HG03460 (cell line): ENCODE results near the gene MGAT1.

Source experiments
- ATAC-seq: cut with Tn5 transposase; IDR thresholded peaks from one replicate; pipeline ENCODE4 v1.9.1; 2021; ENCODE audit not compliant: unreplicated experiment

Gene MGAT1

DNA sequence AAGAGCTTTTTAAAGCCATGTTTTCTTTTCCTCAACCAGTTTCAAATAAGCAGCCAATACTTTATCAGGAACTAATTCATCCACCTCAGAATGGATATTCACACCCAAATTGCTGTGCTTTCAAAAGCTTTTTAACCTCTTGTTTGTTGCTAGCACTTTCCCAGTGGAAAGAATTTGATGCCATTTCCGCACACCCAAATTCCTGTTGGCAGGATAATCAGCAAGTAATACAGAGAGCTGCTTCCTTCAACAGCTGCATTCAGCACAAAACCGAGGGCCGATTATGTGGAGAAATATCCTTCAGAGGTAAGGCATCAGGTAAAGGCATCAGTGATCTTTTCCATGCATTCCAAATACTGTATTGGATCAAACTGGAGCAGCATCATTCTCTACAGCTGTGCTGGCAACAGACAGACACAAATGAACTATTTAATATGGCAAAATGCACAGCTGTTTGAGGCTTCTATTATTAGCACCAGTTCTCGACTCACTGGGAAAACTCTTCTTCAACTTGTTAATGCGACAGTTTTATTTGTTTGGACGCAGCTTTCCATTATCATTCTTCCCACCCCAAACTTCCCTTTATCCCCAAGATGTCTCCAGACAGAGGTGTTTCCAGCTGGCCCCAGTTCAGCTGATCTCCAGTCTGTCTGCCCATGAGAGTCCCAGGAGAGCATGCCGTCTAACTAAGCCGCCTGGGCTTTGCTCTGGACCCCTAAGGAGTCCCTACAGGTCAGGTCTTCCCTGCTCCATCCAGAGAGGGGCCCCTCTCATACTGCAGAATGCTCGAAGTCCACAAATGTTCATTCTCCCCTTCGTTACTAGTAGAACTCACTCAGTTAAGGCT, 22.2 kb upstream of the MGAT1 start:
- ATAC-seq = no peak

DNA sequence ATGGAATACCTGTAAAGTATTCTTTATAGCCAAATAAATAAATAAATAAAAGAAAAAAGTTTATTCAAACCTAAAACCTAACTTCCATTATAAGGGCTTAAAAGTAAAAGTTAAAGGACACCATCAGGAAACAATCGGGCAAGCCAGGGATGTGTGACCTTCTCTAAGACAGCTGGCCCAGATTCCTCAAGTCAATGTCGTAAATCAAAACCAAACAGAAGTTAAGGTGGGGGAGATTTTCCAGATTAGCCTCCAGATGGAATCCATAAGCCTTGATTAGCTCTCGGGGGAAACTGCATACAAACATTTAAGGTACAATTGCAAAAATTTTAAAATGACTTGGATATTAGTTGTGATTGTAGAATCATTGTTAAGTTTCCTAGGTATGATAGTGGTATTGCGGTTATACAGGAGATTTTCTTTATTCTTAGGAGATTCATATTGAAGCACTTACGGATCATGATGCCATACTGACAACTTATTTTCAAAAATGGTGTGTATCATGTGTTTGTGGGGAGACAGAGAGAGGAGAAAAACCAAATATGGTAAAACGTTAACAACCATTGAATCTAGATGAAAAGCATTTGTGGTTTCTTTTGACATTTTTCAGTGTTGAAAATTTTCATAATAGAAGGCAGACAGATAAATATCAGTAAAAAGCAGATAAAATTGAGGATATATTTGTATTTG, 21.5 kb upstream of the MGAT1 start:
- no peak for ATAC-seq

DNA sequence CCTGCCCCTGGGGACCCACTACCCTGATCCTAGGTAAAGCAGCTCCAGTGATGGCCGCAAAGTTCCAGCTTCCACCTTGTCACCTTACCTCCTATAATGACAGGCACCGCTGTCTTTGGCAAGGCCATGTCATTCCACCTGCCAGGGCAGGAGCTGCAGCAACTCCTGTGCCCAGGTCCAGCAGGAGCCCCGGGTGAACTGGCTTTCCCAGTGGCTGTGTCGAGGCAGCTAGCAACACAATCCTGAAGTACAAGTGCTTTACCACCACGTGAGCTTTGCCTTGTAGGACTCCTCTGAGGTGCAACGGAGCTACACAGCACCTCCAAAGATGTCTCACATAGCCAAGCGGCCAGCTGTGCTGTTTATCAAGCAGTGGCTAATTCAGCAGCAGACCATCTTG, 20.7 kb upstream of the MGAT1 start:
- ATAC-seq = no peak

DNA sequence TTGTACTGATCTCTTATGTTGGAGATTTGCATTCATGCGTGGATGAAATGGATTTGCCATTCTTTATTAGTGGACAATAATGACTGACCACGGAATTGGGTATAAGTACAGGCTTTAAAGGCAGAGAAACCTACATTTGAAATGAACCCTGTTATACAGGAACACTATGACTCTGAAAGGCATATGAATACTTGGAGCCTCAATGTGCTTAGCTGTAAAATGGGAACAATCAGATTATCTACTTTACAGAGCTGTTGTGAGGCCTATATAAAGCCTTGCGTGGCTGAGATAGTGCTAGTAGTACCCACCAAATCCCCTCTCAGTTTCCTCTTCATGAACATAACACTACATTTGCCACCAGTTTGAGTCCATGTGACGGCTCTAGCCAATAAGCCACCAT, 18.9 kb upstream of the MGAT1 start:
- no peak for ATAC-seq

DNA sequence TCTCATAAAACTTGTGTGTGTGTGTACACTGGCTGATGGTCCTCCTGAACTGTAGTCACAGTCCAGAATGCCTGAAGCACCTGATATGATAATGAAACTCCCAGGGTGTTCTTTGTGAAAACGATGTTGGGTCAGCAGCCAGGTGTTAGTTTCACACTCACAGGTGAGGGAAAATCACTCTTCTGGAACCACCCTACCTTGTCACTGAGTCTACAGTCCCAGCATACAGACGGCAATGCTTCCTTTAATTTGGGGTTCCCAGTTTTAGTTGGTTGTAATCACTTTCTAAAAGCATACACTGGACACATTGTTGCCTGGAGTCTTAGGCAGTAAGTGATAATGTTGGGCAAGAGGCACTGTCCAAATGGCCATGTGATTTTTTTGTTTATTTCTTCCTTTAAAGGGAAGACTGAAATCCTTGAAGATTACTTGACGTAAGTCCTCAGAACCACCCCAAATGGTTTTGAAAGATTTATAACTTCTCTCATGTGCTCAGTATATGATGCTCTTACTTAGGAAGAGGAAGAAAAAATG, 18.2 kb upstream of the MGAT1 start:
- peak; percentile 51 for ATAC-seq

DNA sequence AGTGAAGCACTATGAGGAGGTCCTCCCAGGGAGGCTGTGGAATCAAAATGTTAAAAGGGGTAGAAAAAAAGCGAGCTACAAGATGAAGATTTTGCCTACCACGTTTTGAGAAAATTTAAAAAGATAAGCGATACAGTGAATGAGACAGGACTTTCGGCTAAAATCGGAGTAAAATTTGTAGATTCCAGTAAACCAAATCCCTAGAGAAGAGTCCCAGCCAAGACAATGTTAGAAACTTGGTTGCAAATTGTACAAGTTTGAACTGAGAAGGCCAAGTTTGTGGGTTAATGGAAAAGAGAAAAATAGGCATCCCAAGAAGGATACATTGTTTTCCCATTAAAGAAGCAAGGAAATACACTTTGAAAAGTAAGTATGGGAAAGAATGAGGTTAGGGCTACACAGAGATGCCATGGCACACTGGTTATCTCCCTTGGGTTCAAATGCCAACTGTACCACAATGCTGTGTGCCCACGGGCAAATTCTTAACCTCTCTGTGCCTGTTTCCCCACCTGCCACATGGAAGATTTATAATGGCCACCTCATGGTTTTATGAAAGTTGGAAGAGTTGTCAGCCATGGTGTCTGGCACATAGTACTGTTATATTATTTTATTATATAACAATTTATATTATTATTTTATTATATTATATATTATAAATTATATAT, 16.2 kb upstream of the MGAT1 start:
- ATAC-seq = no peak

DNA sequence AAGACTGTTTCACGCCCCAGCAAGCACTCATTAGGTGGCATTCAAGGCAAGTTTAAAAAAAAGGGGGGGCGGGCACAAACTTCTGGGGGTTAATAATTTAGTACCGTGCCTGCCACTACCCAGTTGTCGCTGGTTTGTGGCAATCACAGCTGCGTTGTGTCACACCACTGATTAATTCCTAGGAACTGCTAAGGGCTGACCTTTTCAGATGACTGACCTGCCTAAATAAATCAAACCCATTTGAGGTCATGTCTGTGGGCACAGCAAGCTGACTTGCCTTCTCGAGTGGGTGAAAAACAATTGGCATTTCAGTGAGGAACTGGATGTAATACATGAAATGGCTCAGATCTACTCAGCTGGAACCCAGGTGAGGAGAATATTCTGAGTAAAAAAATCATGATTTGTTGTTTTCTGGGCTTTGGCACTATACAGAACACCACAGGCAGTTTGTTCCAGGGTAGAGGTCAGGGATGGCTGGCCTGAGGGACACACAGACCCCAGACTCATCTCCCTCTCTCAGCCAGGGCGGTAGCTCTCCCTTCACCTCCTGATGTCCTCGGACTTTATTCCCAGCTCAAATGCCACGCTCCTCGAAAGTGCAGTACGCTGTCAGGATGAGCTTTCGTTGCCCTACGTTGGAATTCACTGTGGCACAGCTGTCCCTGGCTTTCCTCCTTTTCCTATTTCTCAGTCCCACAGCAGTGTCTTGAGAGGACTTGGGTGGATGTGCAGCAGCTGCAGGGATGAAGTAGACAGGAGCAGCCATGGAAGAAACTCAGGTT, 15.5 kb upstream of the MGAT1 start:
- no peak for ATAC-seq

DNA sequence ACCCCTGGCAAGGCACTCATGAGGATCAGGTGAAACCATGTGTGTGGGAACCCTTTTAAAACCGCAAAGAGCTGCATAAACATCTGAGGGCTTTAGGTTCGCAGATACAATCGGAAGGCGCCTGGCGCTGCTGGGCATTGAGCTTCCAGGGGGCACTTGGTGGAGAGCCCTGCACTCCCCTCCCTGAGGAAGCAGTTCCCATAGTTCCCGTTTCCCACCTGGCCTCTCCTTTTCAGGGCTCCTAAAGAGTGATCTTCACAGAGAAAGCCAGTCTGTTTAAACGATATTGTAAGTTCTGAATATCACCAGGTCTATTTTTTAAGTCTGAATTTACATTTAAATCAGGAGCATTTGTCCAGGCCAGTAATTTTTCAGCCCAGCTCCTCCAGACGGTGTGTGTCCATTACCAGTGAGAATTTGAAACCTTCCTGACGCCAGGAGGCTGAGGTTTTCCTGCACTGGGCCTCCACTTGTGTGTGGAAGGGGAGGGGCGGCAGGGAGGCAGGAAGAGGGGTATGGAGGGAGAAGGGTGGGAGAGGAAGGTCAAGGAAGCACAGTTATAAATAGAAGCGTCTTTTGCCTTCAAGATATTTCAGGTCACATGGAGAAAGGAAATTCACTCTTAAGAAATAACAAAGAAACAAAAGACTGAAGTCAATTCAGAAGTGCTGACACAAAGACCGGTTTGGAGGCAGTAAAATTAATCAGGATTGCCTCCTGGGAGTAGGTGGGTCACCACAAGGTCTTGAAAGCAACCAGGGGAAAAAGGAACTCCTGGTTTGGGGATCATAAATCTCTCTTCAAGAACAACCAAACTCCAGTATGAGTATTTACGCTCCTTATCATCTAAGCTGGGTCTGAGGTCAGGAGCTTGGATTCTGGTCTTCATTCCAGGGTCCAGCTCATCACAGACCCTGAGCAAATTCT, 14.3 kb upstream of the MGAT1 start:
- ATAC-seq = no peak

DNA sequence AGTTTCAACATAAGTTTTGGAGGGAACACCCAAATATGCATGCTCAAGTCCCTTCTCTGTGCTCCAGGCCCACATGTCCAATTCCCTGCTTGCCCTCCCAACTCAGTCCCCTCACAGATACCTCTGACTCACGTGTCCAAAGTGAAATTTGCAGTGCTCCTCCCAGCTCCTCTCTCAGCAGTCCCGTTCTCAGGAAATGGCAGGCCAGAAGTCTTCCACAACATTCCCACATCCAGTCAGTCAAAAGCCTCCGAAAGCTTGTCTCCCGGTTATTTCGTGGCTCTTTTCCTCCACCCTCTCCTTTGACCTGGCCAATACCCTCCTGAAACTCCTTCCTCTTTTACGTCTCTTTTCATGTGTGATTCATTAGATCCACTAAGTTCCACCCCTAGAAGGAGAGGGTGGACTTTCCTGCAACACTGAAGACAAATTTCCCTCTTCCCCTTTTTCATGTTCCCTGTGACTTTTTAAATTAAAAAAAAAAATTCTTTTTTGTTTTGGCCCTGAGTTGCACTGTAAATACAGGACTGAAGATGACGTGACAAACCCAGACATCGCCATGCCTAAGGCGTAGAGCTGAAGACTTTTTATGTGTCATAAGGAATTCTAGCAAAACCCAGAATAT, 12.8 kb upstream of the MGAT1 start:
- ATAC-seq = no peak

DNA sequence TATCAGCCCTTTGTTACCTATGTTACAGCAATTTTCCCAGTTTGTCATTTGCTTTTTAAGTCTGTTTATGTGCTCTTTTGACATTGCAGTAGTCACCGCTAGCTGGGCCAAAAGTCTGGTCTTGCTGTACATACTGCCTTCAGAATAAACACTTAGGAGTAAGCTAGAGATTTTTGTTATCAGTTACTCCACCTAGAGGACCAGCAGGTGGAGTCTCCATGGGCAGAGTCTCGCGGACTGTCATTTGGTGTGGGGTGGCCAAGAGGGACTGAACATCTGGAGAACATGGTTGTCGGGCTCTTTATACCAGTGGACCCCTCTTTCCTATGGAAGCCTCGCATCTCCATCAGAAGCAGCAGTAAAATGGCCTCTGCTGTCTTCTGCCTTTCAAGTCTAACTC, 10.8 kb upstream of the MGAT1 start:
- ATAC-seq = no peak

DNA sequence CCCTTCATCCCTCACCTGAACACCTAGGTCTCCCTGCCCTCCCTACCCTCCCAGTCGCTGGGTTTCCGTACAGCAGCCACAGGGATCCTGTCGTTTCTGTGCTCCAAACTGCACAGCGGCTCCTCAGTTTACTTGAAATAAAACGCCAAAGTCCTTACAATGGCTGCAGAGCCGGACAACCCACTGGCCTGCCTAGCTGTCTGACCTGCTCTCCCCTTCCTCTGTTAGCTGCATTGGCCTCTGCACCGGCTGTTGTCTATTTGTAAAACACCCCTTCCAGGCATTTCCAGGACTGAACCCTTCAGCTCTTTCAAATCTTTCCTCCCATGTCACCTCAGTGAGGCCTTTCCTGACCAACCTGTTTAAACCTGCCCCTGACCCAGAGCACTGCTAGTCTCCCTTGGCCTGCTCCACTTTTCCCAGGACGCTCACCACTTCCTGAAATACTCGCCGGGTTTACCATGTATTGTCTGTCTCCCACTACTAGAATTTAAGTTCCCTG, 9.1 kb upstream of the MGAT1 start:
- ATAC-seq = no peak

DNA sequence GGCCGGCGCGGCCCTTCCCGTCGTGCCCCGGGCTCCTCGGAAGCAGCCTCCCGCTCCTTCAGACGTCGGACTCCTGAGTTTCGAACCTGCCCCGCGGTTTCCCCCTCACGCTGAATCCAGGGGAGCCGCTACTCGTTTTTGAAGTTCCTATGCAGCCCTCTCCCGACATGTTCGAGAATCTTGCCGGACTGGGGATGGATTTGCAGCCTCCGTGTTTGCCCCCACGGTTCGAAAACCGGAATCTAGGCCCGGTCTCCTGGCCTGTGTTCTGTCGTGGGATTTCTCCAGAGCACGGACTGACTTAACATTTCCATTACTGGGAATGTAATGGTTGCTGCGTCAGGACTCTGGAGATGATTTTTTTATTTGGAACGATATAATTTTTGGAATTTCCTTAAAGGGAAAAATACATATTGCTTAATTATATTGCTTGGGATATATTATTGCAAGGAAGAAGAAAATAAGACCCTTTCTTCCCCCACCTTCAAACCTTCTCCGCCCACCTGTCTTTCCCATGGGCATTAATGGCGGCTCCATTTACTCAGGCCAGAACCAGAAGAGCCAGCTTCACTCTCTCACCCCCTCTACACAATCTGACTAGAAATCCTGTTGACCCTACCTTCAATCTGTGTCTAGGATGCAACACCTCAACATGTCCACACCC, 8.5 kb upstream of the MGAT1 start:
- no peak for ATAC-seq

DNA sequence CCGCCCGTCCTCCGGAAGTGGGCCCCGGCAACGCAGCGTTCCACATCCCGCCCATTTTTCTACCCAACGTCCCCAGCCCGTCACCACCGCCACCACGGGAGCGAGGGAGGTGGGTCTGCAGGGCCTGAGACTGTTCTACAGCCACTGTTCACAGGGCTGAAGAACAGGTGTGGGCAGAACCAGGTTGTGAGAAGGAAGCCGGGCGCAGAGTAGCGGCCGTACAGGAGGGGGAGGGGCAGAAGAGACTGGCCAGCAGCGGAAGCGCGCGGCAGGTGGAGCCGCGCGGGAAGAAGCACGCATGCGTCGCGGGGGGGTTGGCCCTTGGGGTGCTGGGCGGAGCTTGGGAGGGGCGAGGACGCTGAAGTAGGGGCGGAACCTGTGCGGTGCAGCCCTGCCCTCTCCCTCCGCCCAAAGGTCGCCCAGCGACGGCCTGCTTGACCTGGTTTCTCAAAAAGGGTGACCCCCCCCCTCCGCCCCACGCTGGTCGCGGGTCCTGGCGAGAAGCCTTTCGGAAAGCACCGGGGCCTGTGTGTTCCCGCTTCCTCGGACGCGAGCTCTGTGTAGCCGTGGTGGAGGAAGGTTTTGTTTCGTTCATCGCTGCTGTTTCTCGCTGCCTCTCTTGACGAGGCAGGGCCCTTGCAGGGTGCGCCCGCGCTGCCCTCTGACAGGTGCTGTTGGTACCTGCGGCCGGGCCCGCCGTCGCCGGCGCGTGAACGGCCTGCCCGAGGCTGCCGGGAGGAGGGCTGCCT, 7.8 kb upstream of the MGAT1 start:
- peak; percentile 61 for ATAC-seq

DNA sequence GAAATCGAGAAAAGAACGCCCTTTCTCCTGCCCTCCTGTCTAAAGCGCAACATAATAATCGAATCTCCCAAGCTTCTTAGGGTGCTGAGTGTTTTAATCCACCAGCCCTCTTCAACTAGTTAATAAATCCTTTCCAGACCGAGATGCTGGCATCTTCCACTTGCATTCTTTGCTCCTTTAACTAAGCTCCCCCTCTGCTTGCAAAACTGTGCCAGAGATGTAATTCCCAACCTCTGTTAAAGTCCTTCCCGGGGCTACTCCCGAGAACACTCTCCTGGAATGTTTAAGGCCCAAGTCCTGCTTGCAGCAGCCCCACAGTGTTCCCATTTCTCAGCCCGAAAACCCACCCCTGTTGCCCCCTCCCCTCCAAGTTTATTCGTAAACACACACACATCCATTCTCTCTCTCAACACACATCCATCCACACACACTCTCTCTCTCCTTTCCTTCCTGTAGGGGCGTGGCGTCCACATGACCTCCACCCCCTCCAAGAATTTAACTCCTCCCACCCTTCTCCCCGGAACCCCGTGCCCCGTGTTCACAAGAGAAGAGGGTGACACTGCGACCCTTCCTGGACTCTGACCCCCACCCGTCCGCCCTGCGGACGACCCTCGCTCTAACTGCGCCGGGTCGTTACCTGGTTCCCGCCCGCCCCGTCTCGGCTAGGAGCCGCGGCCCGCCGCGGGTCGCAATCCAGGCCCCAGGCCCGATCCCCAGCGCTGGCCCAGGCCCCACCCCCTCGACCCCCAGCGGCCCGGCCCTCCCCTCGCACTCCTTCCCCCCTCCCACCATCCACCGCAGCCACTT, 7.0 kb upstream of the MGAT1 start:
- peak; percentile 52 for ATAC-seq

DNA sequence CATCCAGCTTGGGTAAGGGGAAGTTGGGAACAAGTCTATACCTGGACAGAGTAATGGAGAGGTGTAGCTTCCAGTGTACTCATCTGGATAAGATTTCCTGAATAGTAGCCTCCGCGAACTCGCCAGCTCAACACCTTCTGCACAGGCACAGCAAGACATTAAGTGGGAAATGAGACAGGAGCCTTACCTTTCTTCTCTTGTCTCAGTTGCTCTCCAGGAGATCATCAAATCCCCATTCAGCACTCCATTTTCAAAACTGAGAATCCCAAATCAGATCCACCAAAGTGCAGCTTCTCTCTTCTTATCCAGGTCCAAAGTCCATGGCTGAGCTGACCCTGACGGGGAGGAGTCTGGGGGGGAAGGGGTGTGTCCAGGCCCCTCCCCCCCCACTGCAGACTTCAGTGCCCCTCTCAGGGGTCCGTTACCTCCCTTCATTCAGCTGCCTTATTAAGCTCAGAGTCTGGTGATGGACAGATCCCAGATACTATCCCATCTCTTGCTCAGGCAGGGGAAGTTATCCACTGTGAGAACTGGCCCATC, 5.9 kb upstream of the MGAT1 start:
- no peak for ATAC-seq

DNA sequence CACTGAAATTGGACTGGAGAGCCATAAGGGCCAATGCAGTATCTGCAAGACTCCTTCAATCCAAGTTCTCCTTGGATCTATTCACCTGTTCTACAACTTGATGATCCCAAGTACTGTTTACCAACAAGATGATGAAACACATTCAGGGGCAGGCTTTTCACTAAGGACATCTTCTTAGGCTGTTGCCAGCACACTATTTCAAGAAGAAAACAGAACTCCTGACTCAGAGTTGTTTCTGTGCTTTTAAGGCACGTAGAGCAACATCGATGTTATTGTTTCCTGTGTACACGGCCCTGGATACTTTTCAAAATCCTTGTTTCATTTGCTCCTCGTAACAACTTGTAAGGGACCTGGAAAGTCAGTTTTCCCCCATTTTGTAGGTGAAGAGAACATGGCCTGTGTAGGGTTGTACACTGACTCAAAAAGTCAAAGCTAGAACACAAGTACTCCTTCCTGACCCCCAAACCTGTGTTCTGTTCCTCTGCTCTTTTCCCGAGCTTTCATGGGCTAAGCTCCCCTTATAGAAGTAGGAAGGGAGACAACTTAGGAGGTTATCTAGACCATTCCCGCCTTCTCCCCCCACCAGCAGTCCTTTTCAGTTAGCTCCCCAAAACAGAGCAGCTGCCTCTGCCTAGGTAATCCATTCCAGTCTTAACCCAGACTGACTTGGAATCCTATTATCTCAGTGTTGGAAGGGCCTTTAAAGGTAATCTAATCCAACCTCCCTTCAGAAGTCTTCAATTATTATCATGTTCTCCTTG, 5.2 kb upstream of the MGAT1 start:
- no peak for ATAC-seq
